CD14-positive monocyte (primary cell): ENCODE data around the gene NFKB1. TPM values are rescaled to one million over a fixed set of nuclear protein-coding genes. Genes with fewer than 3 reads are reported as not detected.

Source experiments
- DNase-seq, 3 donors: peaks; one replicate each; pipeline ENCODE4 v3.0.0-alpha.2; 2011 to 2022
- H2AFZ ChIP-seq: 2 replicates; pipeline ENCODE4 v1.6.0; 2012; ENCODE audit warnings: mild to moderate bottlenecking, low read depth, low read length, inconsistent platforms; ENCODE audit not compliant: insufficient read depth, poor library complexity, severe bottlenecking
- H3K27ac ChIP-seq, 2 donors: 1 replicate in 1 of 2; 2 replicates in 1 of 2; pipeline ENCODE4 v1.5.1; 2012 to 2013; ENCODE audit warnings: low read length in 2 of 2, control low read depth in 1 of 2, inconsistent platforms in 1 of 2, low read depth in 1 of 2, mild to moderate bottlenecking in 1 of 2
- H3K27me3 ChIP-seq, 2 donors: one replicate each; pipeline versions ENCODE4 v1.6.0 to v1.6.1; 2011 to 2013; ENCODE audit warnings: low read length in 2 of 2; ENCODE audit not compliant: control insufficient read depth in 2 of 2, insufficient read depth in 2 of 2
- H3K36me3 ChIP-seq, 2 donors: replicated peaks in 1 of 2; 1 replicate in 1 of 2; 2 replicates in 1 of 2; pipeline versions ENCODE4 v1.5.1 to v1.6.1; 2012 to 2013; ENCODE audit warnings: low read length in 2 of 2, control low read depth in 1 of 2, inconsistent platforms in 1 of 2, mild to moderate bottlenecking in 1 of 2; ENCODE audit not compliant: insufficient read depth in 2 of 2, control insufficient read depth in 1 of 2
- H3K4me1 ChIP-seq, 2 donors: 1 replicate in 1 of 2; 2 replicates in 1 of 2; pipeline versions ENCODE4 v1.5.1 to v1.6.1; 2012 to 2013; ENCODE audit warnings: low read length in 2 of 2, control low read depth in 1 of 2, inconsistent platforms in 1 of 2, mild to moderate bottlenecking in 1 of 2, moderate library complexity in 1 of 2; ENCODE audit not compliant: insufficient read depth in 2 of 2, control insufficient read depth in 1 of 2
- H3K4me2 ChIP-seq: replicated peaks from 2 replicates; pipeline ENCODE3; 2012; ENCODE audit warnings: low read length, moderate library complexity, mild to moderate bottlenecking; ENCODE audit not compliant: poor library complexity, severe bottlenecking; ENCODE audit errors: extremely low read depth
- H3K4me3 ChIP-seq, 3 experiments: fragments of 200-600 bp in 1 of 3; sonication (generic) in 1 of 3; replicated peaks in 1 of 3; 1 replicate in 2 of 3; 2 replicates in 1 of 3; pipeline ENCODE4 v1.5.1; 2011 to 2013; ENCODE audit warnings: low read length in 3 of 3, mild to moderate bottlenecking in 3 of 3, control low read depth in 2 of 3, low read depth in 2 of 3, inconsistent platforms in 1 of 3, moderate library complexity in 1 of 3
- H3K79me2 ChIP-seq: 2 replicates; pipeline ENCODE4 v1.6.0; 2012; ENCODE audit warnings: mild to moderate bottlenecking, control low read depth, inconsistent platforms, low read length, moderate library complexity; ENCODE audit not compliant: insufficient read depth
- H3K9ac ChIP-seq: 2 replicates; pipeline ENCODE4 v1.6.0; 2017; ENCODE audit warnings: low read length, mild to moderate bottlenecking; ENCODE audit not compliant: insufficient read depth, poor library complexity, severe bottlenecking
- H3K9me3 ChIP-seq, 2 donors: replicated peaks in 1 of 2; 1 replicate in 1 of 2; 2 replicates in 1 of 2; pipeline versions ENCODE4 v1.5.1 to v1.6.1; 2012 to 2013; ENCODE audit warnings: low read length in 2 of 2, control low read depth in 1 of 2; ENCODE audit not compliant: control insufficient read depth in 1 of 2, insufficient read depth in 1 of 2
- H4K20me1 ChIP-seq: 2 replicates; pipeline ENCODE4 v1.6.0; 2012; ENCODE audit warnings: mild to moderate bottlenecking, low read length, control low read depth, moderate library complexity; ENCODE audit not compliant: insufficient read depth
- H3K27ac Mint-ChIP-seq, 7 donors: one replicate each; pipeline ENCODE4 v1.8.0; 2020; ENCODE audit warnings: mild to moderate bottlenecking in 7 of 7, mixed read lengths in 7 of 7, moderate library complexity in 6 of 7, inconsistent platforms in 2 of 7
- H3K27me3 Mint-ChIP-seq, 3 donors: one replicate each; pipeline ENCODE4 v1.8.0; 2021 to 2022; ENCODE audit warnings: low read depth in 3 of 3, mild to moderate bottlenecking in 3 of 3, mixed read lengths in 3 of 3, moderate library complexity in 3 of 3, inconsistent platforms in 1 of 3
- H3K36me3 Mint-ChIP-seq, 2 donors: one replicate each; pipeline ENCODE4 v1.8.0; 2020; ENCODE audit warnings: mixed read lengths in 2 of 2, inconsistent platforms in 1 of 2, mild to moderate bottlenecking in 1 of 2
- H3K4me1 Mint-ChIP-seq: one replicate; pipeline ENCODE4 v1.8.0; 2020; ENCODE audit warnings: mild to moderate bottlenecking, mixed read lengths
- H3K4me3 Mint-ChIP-seq, 2 donors: one replicate each; pipeline ENCODE4 v1.8.0; 2020; ENCODE audit warnings: mild to moderate bottlenecking in 2 of 2, mixed read lengths in 2 of 2, moderate library complexity in 1 of 2
- H3K9me3 Mint-ChIP-seq, 7 donors: one replicate each; pipeline ENCODE4 v1.8.0; 2020 to 2022; ENCODE audit warnings: mixed read lengths in 7 of 7, mild to moderate bottlenecking in 6 of 7, moderate library complexity in 6 of 7, inconsistent platforms in 2 of 7
- WGBS: methylation state at CpG from one replicate; pipeline ENCODE4 v1.1.5; 2013; ENCODE audit warnings: missing lambda C conversion rate; ENCODE audit not compliant: insufficient coverage; 5-methylcytosine and 5-hydroxymethylcytosine counted together
- intact Hi-C, 2 donors: fragments of 100-400 bp; cut with micrococcal nuclease; formaldehyde crosslinking; loops; one replicate each; pipeline versions ENCODE4 v1.15.0 to v1.15.1; 2023
- polyA plus RNA-seq, 3 donors: library from polyadenylated mRNA; depleted of rRNA in 1 of 3; unstranded in 2 of 3; stranded (reverse) in 1 of 3; fragments of 300-500 nt in 2 of 3; fragments of >200 nt in 1 of 3; fragmentation: Illumina TruSeq in 2 of 3; gene quantifications; 1 replicate in 2 of 3; 2 replicates in 1 of 3; pipeline ENCODE4 v1.2.3, GENCODE V29; 2012 to 2021
- TF ChIP-seq, protein P1 (sequence below): fragments of 200-600 bp; IDR thresholded peaks from one replicate; pipeline ENCODE4 v1.8.0; 2022; ENCODE audit warnings: antibody characterized with exemption, mild to moderate bottlenecking

NFKB1 gene
- polyA plus RNA-seq, 3 donors = 9.0 to 34.4 (median 17.8) TPM

DNA sequence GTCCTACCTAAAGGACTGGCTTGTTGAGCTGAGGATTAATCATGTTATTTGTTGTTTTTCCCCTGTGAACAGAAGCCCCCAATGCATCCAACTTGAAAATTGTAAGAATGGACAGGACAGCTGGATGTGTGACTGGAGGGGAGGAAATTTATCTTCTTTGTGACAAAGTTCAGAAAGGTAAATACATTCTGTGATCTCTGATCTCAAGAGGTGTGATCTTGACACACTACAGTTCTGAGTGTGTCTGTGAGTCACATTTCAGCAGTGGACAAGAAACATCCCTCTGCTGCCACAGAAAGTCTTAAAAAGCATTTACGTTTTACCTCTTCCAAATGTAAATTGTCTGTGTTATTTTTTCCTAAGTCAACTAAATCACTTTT lies 79.3 kb downstream of the NFKB1 start:
- TF ChIP-seq, protein P1, sequence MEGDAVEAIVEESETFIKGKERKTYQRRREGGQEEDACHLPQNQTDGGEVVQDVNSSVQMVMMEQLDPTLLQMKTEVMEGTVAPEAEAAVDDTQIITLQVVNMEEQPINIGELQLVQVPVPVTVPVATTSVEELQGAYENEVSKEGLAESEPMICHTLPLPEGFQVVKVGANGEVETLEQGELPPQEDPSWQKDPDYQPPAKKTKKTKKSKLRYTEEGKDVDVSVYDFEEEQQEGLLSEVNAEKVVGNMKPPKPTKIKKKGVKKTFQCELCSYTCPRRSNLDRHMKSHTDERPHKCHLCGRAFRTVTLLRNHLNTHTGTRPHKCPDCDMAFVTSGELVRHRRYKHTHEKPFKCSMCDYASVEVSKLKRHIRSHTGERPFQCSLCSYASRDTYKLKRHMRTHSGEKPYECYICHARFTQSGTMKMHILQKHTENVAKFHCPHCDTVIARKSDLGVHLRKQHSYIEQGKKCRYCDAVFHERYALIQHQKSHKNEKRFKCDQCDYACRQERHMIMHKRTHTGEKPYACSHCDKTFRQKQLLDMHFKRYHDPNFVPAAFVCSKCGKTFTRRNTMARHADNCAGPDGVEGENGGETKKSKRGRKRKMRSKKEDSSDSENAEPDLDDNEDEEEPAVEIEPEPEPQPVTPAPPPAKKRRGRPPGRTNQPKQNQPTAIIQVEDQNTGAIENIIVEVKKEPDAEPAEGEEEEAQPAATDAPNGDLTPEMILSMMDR = no peak
- no peak for DNase-seq
- no peaks in the 10 kb centered on the region for H3K9me3 Mint-ChIP-seq
- H3K4me1 Mint-ChIP-seq = no peaks in the 10 kb centered on the region
- intact Hi-C loops = no loop called here
- Histone ChIP-seq H3K36me3 (peaks cover 90 to 95% of the 10 kb centered on the region in 2 donors), H3K4me1 (no peaks in the 10 kb centered on the region), H3K27ac (no peak overlapping the region), H4K20me1 (peaks cover 44% of the 10 kb centered on the region), H2AFZ (no peak overlapping the region), H3K4me3 (no peak overlapping the region), H3K9ac (no peak overlapping the region), H3K4me2 (no peak overlapping the region), H3K9me3 (no peaks in the 10 kb centered on the region), H3K27me3 (no peaks in the 10 kb centered on the region), H3K79me2 (no peaks in the 10 kb centered on the region)
- H3K27me3 Mint-ChIP-seq = peaks cover 0 to 2% (median 0%) of the 10 kb centered on the region in 3 donors
- peaks cover 78 to 89% of the 10 kb centered on the region in 2 donors for H3K36me3 Mint-ChIP-seq
- no peak overlapping the region for H3K4me3 Mint-ChIP-seq
- WGBS = no CpG with 5 or more reads among the region's 1 CpG
- H3K27ac Mint-ChIP-seq = no peak overlapping the region

DNA sequence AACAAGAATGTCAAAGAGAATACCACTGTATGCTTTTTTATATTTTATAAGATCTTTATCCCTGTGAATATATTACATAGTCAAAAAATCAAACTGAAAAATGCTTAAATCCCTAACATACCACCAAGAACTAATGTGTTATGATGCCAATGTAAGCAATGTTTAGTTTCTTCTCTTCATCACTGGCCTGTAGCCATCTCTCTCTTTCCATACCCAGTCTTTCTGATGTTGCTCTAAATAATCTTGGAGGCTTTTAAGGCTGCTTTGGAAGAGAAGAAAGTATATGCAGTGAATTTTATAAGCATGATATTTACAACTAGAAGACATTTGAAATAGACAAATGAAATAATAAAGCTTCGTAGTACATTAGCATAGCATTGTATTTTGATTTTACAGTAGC lies 82.9 kb downstream of the NFKB1 start:
- Mint-ChIP-seq H3K36me3 (peaks cover 85 to 91% of the 10 kb centered on the region in 2 donors), H3K27ac (no peak overlapping the region), H3K27me3 (no peaks in the 10 kb centered on the region), H3K9me3 (no peaks in the 10 kb centered on the region), H3K4me1 (no peaks in the 10 kb centered on the region), H3K4me3 (no peak overlapping the region)
- Histone ChIP-seq H3K27ac (no peak overlapping the region), H3K27me3 (no peaks in the 10 kb centered on the region), H3K4me3 (no peak overlapping the region), H2AFZ (no peak overlapping the region), H3K4me1 (no peaks in the 10 kb centered on the region), H3K79me2 (no peaks in the 10 kb centered on the region), H3K9ac (no peak overlapping the region), H4K20me1 (peaks cover 17% of the 10 kb centered on the region), H3K4me2 (no peak overlapping the region), H3K9me3 (no peaks in the 10 kb centered on the region), H3K36me3 (peaks cover 88 to 100% of the 10 kb centered on the region in 2 donors)
- TF ChIP-seq, protein P1 = no peak
- intact Hi-C loops = no loop called here
- no peak for DNase-seq
- no CpG with 5 or more reads among the region's 1 CpG for WGBS
